Panc1 (cell line): ENCODE results near the gene BASP1. TPM values are rescaled to one million over a fixed set of nuclear protein-coding genes. Genes with fewer than 3 reads are reported as not detected.

Source experiments
- ATAC-seq: fragments of 200-7000 bp; cut with Tn5 transposase; 2 replicates; pipeline ENCODE4 v1.9.1; 2020; ENCODE audit warnings: mild to moderate bottlenecking, moderate library complexity
- BruUV-seq: library from RNA; stranded (reverse); fragments of 400-500 nt; replicated peaks from 2 replicates; lab custom pipeline; 2021; lab: Mats Ljungman, UMichigan
- CTCF ChIA-PET: fragments of 300-600 bp; sonication (Branson Sonifier 250); formaldehyde crosslinking; loops from one replicate; lab custom pipeline; 2022; ENCODE audit warnings: antibody characterized with exemption; lab: Charles Lee
- POLR2A ChIA-PET: fragments of 300-600 bp; sonication (Branson Sonifier 250); formaldehyde crosslinking; loops from one replicate; lab custom pipeline; 2022; ENCODE audit warnings: antibody characterized with exemption; lab: Charles Lee
- DNase-seq: peaks from one replicate; pipeline ENCODE4 v3.0.0-alpha.2; 2010; ENCODE audit warnings: low read depth, low spot score
- H3K27ac ChIP-seq: 2 replicates; pipeline ENCODE4 v1.5.1; 2011; ENCODE audit warnings: mild to moderate bottlenecking, low read length, inconsistent platforms
- H3K27me3 ChIP-seq: fragments of 200-500 bp; sonication (Bioruptor generic); 2 replicates; pipeline ENCODE4 v1.6.0; 2014; ENCODE audit warnings: low read length, inconsistent platforms; ENCODE audit not compliant: control insufficient read depth, insufficient read depth
- H3K36me3 ChIP-seq: fragments of 200-500 bp; sonication (Bioruptor generic); 2 replicates; pipeline ENCODE4 v1.5.1; 2014; ENCODE audit warnings: inconsistent platforms, mild to moderate bottlenecking, low read length, moderate library complexity; ENCODE audit not compliant: control insufficient read depth, insufficient read depth
- H3K4me1 ChIP-seq: 2 replicates; pipeline ENCODE4 v1.5.1; 2011; ENCODE audit warnings: inconsistent platforms, mild to moderate bottlenecking, low read length, moderate library complexity; ENCODE audit not compliant: control insufficient read depth, insufficient read depth
- H3K4me3 ChIP-seq, 2 experiments: 2 replicates each; pipeline ENCODE4 v1.5.1; 2011 to 2012; ENCODE audit warnings: low read depth in 2 of 2, low read length in 2 of 2, mild to moderate bottlenecking in 2 of 2, inconsistent platforms in 1 of 2, moderate library complexity in 1 of 2
- H3K9me3 ChIP-seq: fragments of 200-500 bp; sonication (Bioruptor generic); 2 replicates; pipeline ENCODE4 v1.5.1; 2014; ENCODE audit warnings: low read depth, mild to moderate bottlenecking, inconsistent platforms, low read length, moderate library complexity; ENCODE audit not compliant: control insufficient read depth, insufficient read depth
- POLR2AphosphoS5 ChIP-seq: IDR thresholded peaks from 2 replicates; pipeline ENCODE4 v1.6.1; 2012; ENCODE audit warnings: mild to moderate bottlenecking, low read depth, low read length, moderate library complexity
- SIN3A ChIP-seq: IDR thresholded peaks from 2 replicates; pipeline ENCODE4 v1.6.1; 2012; ENCODE audit warnings: low read depth, mild to moderate bottlenecking, low read length, moderate library complexity, borderline replicate concordance; ENCODE audit not compliant: insufficient read depth
- TCF7L2 ChIP-seq: IDR thresholded peaks from 2 replicates; pipeline ENCODE4 v1.6.1; 2011; ENCODE audit warnings: mild to moderate bottlenecking, low read depth, low read length, inconsistent platforms
- in situ Hi-C: cut with HindIII; loops from 2 replicates; pipeline ENCODE4 v1.10.0; 2016; ENCODE audit warnings: low sequenced_read_pairs, low pct_unique_long_range_greater_than_20kb
- intact Hi-C: fragments of 100-400 bp; cut with micrococcal nuclease; formaldehyde crosslinking; loops from one replicate; pipeline ENCODE4 v1.10.0; 2022; ENCODE audit not compliant: unreplicated experiment
- total RNA-seq: library from RNA; stranded (reverse); gene quantifications from one replicate; pipeline ENCODE4 v1.2.1, GENCODE V29; 2021; ENCODE audit not compliant: unreplicated experiment
- TF ChIP-seq, protein P1 (sequence below), 2 experiments: IDR thresholded peaks; 2 replicates each; pipeline ENCODE4 v1.6.1; 2011 to 2012; ENCODE audit warnings: low read depth in 2 of 2, control low read depth in 1 of 2, low read length in 1 of 2, mild to moderate bottlenecking in 1 of 2, moderate library complexity in 1 of 2; ENCODE audit not compliant: insufficient read depth in 1 of 2
- TF ChIP-seq, protein P2 (sequence below): fragments of 450-650 bp; IDR thresholded peaks from 2 replicates; pipeline ENCODE4 v1.5.1; 2017; ENCODE audit warnings: mild to moderate bottlenecking

BASP1 gene
- total RNA-seq, 1 experiment from 2014 or later, result 217 TPM

DNA sequence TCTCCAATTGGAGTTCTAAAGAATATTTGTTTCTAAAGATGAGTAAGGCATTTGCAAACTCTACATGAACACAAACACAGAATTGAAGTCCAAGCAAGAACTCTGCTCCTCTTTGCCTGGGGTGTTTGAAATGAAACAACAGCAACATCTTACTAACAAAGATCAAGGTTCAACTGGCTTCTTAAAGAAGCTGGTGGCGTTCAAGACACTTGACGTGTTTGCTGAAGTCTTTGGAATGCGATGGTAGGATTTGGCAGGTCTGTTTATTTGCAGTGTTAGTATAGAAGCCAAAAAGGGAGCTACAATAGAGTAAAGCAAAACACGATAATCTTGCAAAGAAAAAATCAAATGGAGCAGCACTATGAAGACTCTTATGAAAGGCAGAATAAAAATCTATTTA is 94.9 kb downstream of the BASP1 start:
- no peak for DNase-seq

DNA sequence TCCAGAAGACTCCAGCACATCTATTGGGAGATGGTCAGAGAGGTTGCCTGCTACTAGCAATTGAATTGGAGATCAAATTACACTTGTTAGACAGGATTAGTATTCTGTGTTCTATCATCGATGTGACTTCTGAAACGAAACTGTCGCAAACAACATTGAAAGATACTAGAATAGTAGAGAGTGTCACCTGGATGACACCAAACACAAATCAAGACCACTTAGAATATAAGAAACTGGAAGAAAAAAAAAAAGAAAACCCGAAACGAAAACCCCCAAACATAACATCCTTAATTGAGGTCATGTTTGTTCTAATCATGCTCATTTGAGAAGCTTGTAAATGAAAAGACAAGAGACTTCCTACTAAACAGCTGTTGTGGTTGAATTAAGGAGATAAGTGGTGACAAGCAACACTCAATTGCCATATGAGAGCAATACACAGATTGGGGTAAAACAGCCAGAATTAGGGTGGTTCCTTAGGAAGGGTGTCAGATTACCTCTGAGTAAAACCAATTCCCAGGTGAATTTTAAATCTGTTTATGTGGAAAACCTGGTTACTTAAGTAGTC is 97.6 kb downstream of the BASP1 start:
- POLR2A ChIA-PET, result no interaction called here
- Histone ChIP-seq H3K36me3 (no peaks in the 10 kb centered on the region), H3K9me3 (no peaks in the 10 kb centered on the region), H3K4me3 (no peak overlapping the region), H3K27ac (peak overlapping the region; percentile 13; the same call in 1 of the 2 replicates), H3K4me1 (peaks cover 25% of the 10 kb centered on the region), H3K27me3 (no peaks in the 10 kb centered on the region)
- CTCF ChIA-PET, result interaction anchor here (0.6 kb wide), 1 partner anchor 31 kb away, joined by 5 read pairs; no protein-coding TSS in a partner anchor
- in situ Hi-C loops (no loop called here), intact Hi-C loops (no loop called here)
- ATAC-seq (no peak), DNase-seq (no peak)
- no TSS peak for BruUV-seq
- TF ChIP-seq POLR2AphosphoS5 (no peak), SIN3A (no peak), TCF7L2 (no peak)
- TF ChIP-seq, protein P1, sequence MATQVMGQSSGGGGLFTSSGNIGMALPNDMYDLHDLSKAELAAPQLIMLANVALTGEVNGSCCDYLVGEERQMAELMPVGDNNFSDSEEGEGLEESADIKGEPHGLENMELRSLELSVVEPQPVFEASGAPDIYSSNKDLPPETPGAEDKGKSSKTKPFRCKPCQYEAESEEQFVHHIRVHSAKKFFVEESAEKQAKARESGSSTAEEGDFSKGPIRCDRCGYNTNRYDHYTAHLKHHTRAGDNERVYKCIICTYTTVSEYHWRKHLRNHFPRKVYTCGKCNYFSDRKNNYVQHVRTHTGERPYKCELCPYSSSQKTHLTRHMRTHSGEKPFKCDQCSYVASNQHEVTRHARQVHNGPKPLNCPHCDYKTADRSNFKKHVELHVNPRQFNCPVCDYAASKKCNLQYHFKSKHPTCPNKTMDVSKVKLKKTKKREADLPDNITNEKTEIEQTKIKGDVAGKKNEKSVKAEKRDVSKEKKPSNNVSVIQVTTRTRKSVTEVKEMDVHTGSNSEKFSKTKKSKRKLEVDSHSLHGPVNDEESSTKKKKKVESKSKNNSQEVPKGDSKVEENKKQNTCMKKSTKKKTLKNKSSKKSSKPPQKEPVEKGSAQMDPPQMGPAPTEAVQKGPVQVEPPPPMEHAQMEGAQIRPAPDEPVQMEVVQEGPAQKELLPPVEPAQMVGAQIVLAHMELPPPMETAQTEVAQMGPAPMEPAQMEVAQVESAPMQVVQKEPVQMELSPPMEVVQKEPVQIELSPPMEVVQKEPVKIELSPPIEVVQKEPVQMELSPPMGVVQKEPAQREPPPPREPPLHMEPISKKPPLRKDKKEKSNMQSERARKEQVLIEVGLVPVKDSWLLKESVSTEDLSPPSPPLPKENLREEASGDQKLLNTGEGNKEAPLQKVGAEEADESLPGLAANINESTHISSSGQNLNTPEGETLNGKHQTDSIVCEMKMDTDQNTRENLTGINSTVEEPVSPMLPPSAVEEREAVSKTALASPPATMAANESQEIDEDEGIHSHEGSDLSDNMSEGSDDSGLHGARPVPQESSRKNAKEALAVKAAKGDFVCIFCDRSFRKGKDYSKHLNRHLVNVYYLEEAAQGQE (IDR thresholded peaks at IDR 0.05; ENCODE audit: insufficient read depth in 1 of 2, low read depth in 2 of 2, low read length in 1 of 2), result no peak
- TF ChIP-seq, protein P2, sequence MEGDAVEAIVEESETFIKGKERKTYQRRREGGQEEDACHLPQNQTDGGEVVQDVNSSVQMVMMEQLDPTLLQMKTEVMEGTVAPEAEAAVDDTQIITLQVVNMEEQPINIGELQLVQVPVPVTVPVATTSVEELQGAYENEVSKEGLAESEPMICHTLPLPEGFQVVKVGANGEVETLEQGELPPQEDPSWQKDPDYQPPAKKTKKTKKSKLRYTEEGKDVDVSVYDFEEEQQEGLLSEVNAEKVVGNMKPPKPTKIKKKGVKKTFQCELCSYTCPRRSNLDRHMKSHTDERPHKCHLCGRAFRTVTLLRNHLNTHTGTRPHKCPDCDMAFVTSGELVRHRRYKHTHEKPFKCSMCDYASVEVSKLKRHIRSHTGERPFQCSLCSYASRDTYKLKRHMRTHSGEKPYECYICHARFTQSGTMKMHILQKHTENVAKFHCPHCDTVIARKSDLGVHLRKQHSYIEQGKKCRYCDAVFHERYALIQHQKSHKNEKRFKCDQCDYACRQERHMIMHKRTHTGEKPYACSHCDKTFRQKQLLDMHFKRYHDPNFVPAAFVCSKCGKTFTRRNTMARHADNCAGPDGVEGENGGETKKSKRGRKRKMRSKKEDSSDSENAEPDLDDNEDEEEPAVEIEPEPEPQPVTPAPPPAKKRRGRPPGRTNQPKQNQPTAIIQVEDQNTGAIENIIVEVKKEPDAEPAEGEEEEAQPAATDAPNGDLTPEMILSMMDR, result no peak

More for the DNA sequence above, 94.9 kb downstream of the BASP1 start:
- ChIA-PET CTCF (no interaction called here), POLR2A (no interaction called here)
- intact Hi-C loops (no loop called here), in situ Hi-C loops (no loop called here)
- no TSS peak for BruUV-seq
- Histone ChIP-seq H3K36me3 (no peaks in the 10 kb centered on the region), H3K27ac (no peak overlapping the region; the same call in 1 of the 2 replicates), H3K4me1 (peaks cover 19% of the 10 kb centered on the region), H3K9me3 (no peaks in the 10 kb centered on the region), H3K4me3 (no peak overlapping the region), H3K27me3 (no peaks in the 10 kb centered on the region)
- TF ChIP-seq TCF7L2 (no peak), POLR2AphosphoS5 (no peak), SIN3A (no peak)
- TF ChIP-seq, protein P1 (IDR thresholded peaks at IDR 0.05; ENCODE audit: insufficient read depth in 1 of 2, low read depth in 2 of 2, low read length in 1 of 2), result no peak
- TF ChIP-seq, protein P2, result no peak
- peak; percentile 58 for ATAC-seq
